ENCODE data around the gene ATG9B.

ATG9B gene

GRCh38 chr7:151057506-151057988 is 33.3 kb upstream of the ATG9B start, which contains the start of gene CDK5:
Gene CDK5 (minus strand): TSS chr7:151057897. CDS start chr7:151057848, 49 bp downstream.
- TF ChIP-seq, protein P1, sequence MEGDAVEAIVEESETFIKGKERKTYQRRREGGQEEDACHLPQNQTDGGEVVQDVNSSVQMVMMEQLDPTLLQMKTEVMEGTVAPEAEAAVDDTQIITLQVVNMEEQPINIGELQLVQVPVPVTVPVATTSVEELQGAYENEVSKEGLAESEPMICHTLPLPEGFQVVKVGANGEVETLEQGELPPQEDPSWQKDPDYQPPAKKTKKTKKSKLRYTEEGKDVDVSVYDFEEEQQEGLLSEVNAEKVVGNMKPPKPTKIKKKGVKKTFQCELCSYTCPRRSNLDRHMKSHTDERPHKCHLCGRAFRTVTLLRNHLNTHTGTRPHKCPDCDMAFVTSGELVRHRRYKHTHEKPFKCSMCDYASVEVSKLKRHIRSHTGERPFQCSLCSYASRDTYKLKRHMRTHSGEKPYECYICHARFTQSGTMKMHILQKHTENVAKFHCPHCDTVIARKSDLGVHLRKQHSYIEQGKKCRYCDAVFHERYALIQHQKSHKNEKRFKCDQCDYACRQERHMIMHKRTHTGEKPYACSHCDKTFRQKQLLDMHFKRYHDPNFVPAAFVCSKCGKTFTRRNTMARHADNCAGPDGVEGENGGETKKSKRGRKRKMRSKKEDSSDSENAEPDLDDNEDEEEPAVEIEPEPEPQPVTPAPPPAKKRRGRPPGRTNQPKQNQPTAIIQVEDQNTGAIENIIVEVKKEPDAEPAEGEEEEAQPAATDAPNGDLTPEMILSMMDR (IDR thresholded peaks at IDR 0.05; ENCODE audit: extremely low read depth, missing control alignments) = no peak
- DNase-seq (ENCODE audit: low spot score) = no peak

GRCh38 chr7:151056666-151057505 is 32.6 kb upstream of the ATG9B start:
- DNase-seq (ENCODE audit: low spot score) = no peak
- TF ChIP-seq, protein P1 (IDR thresholded peaks at IDR 0.05; ENCODE audit: extremely low read depth, missing control alignments) = no peak

GRCh38 chr7:151056283-151056665 is 32.0 kb upstream of the ATG9B start:
- no peak for DNase-seq (ENCODE audit: low spot score)

GRCh38 chr7:151053751-151054150 is 29.5 kb upstream of the ATG9B start:
- TF ChIP-seq, protein P1 (IDR thresholded peaks at IDR 0.05; ENCODE audit: extremely low read depth, missing control alignments) = no peak
- DNase-seq (ENCODE audit: low spot score) = no peak

More at GRCh38 chr7:151056283-151056665, 32.0 kb upstream of the ATG9B start:
- TF ChIP-seq, protein P1 (IDR thresholded peaks at IDR 0.05; ENCODE audit: extremely low read depth, missing control alignments) = no peak

DNA sequence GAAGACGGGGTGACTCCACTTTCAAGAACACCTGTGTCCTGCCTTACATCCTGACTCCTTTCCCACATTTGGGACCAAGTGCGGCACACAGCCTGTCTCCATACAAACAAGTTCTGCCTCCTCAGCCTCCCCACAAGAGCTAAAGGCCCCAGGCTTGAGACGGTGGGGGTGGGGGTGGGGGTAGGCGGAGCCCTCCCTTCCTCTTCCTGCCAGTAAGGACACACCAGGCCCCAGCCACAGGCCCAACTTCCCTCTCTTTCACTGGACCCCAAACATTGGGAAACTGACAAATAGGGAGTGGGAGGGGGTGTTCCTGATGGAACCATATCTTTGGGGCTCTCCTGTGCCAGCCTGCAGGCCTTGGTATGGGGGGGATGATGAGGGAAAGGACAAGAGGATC is 28.8 kb upstream of the ATG9B start:
- DNase-seq (ENCODE audit: low spot score) = no peak
- TF ChIP-seq, protein P1 (IDR thresholded peaks at IDR 0.05; ENCODE audit: extremely low read depth, missing control alignments) = no peak

DNA sequence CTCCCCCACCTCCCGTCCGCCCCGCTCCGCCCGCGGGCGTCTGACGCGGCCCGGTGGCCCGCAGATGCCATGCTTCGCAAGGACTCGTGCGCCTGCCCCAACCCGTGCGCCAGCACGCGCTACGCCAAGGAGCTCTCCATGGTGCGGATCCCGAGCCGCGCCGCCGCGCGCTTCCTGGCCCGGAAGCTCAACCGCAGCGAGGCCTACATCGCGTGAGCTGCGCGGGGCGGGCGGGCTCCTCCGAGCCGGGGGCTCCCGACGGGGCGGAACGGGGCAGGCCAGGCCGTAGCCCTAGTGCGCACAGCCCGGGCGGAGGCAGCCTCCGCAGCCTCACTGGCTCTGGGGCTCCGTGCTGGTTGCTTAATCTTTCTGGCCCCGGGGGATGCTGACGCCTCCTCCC is 26.8 kb upstream of the ATG9B start:
- TF ChIP-seq, protein P1 (IDR thresholded peaks at IDR 0.05; ENCODE audit: extremely low read depth, missing control alignments) = no peak
- DNase-seq (ENCODE audit: low spot score) = no peak

GRCh38 chr7:151048911-151049463 is 24.7 kb upstream of the ATG9B start:
- TF ChIP-seq, protein P1 (IDR thresholded peaks at IDR 0.05; ENCODE audit: extremely low read depth, missing control alignments) = no peak

More at GRCh38 chr7:151048911-151049463, 24.7 kb upstream of the ATG9B start:
- no peak for DNase-seq (ENCODE audit: low spot score)

All from GM20000 (cell line).